Lower lobe of right lung (tissue), 2 donors: ENCODE results near the gene HOXC11. TPM values are rescaled to one million over a fixed set of nuclear protein-coding genes. Genes with fewer than 3 reads are reported as not detected.

ENCODE experiments used
- ATAC-seq, 2 donors: fragments of 200-7000 bp; cut with Tn5 transposase; one replicate each; pipeline ENCODE4 v1.9.1; 2020 to 2022; ENCODE audit warnings: mild to moderate bottlenecking in 2 of 2, moderate library complexity in 2 of 2
- DNase-seq: peaks from one replicate; pipeline ENCODE4 v3.0.0-alpha.2; 2020
- H3K27ac ChIP-seq: fragments of 200-600 bp; one replicate; pipeline ENCODE4 v1.8.0; 2022
- H3K27me3 ChIP-seq: fragments of 200-600 bp; one replicate; pipeline ENCODE4 v1.8.0; 2022; ENCODE audit warnings: low read depth
- H3K36me3 ChIP-seq: fragments of 200-600 bp; one replicate; pipeline ENCODE4 v1.8.0; 2022; ENCODE audit warnings: mild to moderate bottlenecking
- H3K4me1 ChIP-seq: fragments of 200-600 bp; one replicate; pipeline ENCODE4 v1.8.0; 2022
- H3K4me3 ChIP-seq: fragments of 200-600 bp; one replicate; pipeline ENCODE4 v1.8.0; 2022; ENCODE audit warnings: mild to moderate bottlenecking
- H3K9me3 ChIP-seq: fragments of 200-600 bp; one replicate; pipeline ENCODE4 v1.8.0; 2022
- intact Hi-C: fragments of 100-400 bp; cut with DNase I; formaldehyde crosslinking; loops from one replicate; pipeline ENCODE4 v1.11.0; 2022
- total RNA-seq: library from RNA; stranded (reverse); fragmentation: NEBNext Ultra II Directional; extraction: Animal tissue kit (Norgen Biotek cat#: 25700); gene quantifications from one replicate; pipeline ENCODE4 v1.2.1, GENCODE V29; 2021
- TF ChIP-seq, protein P1 (sequence below): fragments of 200-600 bp; IDR thresholded peaks from one replicate; pipeline ENCODE4 v1.8.0; 2022; ENCODE audit warnings: antibody characterized with exemption, mild to moderate bottlenecking
- donor health status: DM: no; HTN: yes; CAD: no; lungs with severe emphysema.

The HOXC11 gene
- total RNA-seq, 1 donor from 2014 or later, result not detected

DNA sequence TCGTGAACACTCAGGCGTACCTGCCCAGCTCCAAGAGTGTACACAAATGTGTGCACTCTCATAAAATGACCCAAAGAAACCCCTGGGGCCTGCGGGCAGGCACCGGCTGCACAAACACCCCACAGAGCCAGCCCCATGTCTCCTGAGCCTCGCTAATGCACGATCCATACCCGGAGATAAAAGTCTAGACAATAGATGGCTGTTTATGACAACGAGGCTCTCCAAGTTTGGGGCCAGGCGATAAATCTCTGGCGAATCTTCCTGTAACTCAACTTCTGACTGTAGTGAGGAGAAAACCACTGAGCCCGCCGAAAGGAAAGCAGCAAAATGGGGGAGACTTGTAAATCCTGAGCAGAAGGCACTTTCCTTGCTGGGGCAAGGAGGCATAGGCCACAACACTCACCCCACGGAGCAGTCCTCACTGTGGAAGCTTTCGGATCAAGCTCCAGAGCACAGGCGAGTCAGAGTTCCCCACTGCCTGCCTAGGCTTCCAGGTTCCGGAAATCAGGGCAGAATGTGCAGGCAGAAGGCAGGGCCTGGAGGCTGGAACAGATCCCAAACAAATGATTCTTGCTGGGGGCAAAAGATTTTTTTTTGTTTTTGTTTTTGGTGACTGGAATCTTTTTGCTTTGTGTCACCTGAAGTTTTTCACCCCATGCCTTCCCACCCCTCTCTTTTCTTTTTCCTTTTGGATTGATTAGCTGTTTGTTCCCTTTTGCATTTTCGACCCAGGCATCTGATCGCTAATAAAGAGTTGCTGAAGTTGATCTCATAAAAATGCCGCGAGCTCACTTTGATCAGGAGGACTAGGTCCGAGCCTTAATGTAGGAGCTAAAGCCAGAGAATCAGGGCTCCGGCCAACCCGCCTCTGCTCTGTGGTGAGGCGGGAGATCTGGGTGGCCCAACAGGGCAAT lies 4.5 kb upstream of the HOXC11 start:
- intact Hi-C loops, result no loop called here
- ATAC-seq, result no peak
- H3K27me3 ChIP-seq, result peaks cover 100% of the 10 kb centered on the region
- DNase-seq, result no peak
- TF ChIP-seq, protein P1, sequence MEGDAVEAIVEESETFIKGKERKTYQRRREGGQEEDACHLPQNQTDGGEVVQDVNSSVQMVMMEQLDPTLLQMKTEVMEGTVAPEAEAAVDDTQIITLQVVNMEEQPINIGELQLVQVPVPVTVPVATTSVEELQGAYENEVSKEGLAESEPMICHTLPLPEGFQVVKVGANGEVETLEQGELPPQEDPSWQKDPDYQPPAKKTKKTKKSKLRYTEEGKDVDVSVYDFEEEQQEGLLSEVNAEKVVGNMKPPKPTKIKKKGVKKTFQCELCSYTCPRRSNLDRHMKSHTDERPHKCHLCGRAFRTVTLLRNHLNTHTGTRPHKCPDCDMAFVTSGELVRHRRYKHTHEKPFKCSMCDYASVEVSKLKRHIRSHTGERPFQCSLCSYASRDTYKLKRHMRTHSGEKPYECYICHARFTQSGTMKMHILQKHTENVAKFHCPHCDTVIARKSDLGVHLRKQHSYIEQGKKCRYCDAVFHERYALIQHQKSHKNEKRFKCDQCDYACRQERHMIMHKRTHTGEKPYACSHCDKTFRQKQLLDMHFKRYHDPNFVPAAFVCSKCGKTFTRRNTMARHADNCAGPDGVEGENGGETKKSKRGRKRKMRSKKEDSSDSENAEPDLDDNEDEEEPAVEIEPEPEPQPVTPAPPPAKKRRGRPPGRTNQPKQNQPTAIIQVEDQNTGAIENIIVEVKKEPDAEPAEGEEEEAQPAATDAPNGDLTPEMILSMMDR, result no peak
- no peaks in the 10 kb centered on the region for H3K9me3 ChIP-seq
- no peaks in the 10 kb centered on the region for H3K36me3 ChIP-seq
- H3K4me3 ChIP-seq, result no peak overlapping the region
- no peak overlapping the region for H3K27ac ChIP-seq
- H3K4me1 ChIP-seq, result peaks cover 13% of the 10 kb centered on the region

DNA sequence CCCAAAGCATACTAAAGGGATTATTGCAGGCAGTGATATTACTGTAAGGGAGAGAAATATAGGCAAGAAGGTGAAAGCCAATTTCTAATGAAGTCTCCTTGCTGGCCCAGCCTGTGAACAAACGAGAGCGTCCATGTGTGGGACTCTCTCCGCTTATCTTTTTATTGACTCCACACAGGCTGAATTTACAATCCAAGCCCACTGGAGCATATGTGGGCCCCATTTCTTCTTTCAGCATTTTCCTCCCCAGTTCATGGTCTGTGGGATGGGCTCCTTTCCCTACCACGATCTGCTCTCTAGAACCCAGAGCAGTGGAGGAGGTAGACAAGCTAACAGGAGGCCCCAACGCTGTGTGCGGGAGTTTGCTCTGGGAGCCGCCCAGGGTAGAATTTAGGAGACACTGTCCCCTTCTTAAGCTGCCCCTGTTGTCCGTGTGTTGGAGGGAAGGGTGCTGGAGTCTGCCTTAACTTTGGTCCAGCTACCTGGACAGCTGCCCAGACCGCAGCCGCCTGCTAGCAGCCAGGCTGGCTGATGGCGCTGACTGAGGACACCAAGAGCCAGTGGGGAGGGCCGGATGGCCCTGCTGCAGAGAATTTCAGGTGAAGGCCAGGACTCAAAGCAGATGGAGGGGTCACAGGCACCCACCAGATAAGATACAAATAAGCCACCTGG lies 3.2 kb upstream of the HOXC11 start:
- Histone ChIP-seq H3K36me3 (no peaks in the 10 kb centered on the region), H3K4me1 (peaks cover 17% of the 10 kb centered on the region), H3K4me3 (no peak overlapping the region), H3K27me3 (peaks cover 98% of the 10 kb centered on the region), H3K9me3 (no peaks in the 10 kb centered on the region), H3K27ac (no peak overlapping the region)
- intact Hi-C loops, result no loop called here
- no peak for DNase-seq
- TF ChIP-seq, protein P1, result no peak
- no peak for ATAC-seq

DNA sequence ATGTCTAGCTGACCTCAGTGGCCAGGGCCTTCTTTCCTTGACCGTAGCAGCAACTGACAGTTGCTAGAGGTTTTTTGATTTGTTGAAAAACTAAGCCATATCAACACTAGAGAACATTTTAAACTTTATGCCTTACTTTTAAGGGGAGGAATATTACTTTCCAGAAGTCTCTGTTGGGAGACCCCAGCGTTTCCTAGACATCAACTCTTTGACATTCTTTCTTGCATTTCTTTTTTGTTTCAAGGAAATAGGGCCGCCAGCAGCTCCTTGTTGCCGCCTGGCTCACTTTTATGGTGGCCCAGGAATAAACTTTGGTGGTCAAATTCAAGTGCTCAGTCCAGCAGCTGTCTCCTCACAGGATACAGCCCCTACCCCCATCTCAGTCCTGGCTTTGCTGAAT lies 2.5 kb upstream of the HOXC11 start:
- intact Hi-C loops, result no loop called here
- Histone ChIP-seq H3K9me3 (no peaks in the 10 kb centered on the region), H3K27ac (no peak overlapping the region), H3K4me3 (no peak overlapping the region), H3K27me3 (peaks cover 98% of the 10 kb centered on the region), H3K36me3 (no peaks in the 10 kb centered on the region), H3K4me1 (peaks cover 22% of the 10 kb centered on the region)
- DNase-seq (no peak), ATAC-seq (no peak)
- TF ChIP-seq, protein P1, result no peak

DNA sequence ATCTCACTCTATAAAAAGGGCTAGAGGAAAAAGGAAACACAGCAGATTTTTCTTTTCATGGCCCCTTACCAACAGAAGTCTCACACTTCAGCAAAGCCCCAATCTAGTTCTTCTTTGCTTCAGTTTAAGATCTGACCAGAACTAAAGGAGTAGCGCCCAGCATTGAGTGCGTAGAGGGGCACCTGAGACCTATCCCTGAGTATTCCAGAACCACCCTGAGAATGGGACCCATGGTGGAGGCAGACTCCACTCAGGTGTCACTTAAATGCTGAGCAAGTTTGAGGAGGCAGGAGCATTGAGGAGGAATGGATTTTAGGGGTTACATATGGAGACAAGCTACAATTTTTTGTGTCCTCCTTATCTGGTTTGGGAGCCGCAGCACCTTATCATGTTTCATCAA lies 1.8 kb upstream of the HOXC11 start:
- TF ChIP-seq, protein P1, result no peak
- Histone ChIP-seq H3K36me3 (no peaks in the 10 kb centered on the region), H3K27ac (no peak overlapping the region), H3K4me3 (no peak overlapping the region), H3K4me1 (peaks cover 17% of the 10 kb centered on the region), H3K9me3 (no peaks in the 10 kb centered on the region), H3K27me3 (peaks cover 98% of the 10 kb centered on the region)
- no peak for ATAC-seq
- no peak for DNase-seq
- intact Hi-C loops, result no loop called here

DNA sequence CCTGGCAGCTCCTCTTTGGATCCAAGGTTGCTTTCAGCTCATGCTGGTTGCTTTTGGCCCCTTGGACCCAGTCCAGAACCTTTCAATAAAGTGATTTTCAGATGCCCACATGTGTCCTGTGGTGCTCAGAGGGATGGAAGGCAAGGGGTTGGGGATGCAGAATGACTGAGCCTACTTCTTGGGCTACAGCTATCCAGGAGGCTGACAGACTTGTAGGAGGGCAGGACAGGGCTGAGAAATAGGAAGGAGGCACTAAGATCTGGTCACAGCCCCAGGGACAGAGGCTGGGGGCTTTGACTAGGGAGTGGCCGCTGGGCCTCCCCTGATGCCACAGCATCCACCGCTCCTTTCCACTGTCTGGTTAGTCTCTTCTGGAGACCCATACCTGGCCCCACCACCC lies 1.2 kb upstream of the HOXC11 start:
- intact Hi-C loops, result no loop called here
- TF ChIP-seq, protein P1, result no peak
- ATAC-seq, result no peak
- Histone ChIP-seq H3K27ac (no peak overlapping the region), H3K27me3 (peaks cover 98% of the 10 kb centered on the region), H3K4me3 (no peak overlapping the region), H3K36me3 (no peaks in the 10 kb centered on the region), H3K4me1 (peaks cover 12% of the 10 kb centered on the region), H3K9me3 (no peaks in the 10 kb centered on the region)
- no peak for DNase-seq
